NCI-H2107 treated with DMSO at 0.1 percent for 48 hours (cell line): ENCODE measurements around the gene GPT2.

Experiments
- DNase-seq: peaks from one replicate; lab custom pipeline; 2025; ENCODE audit not compliant: unreplicated experiment; lab: John Stamatoyannopoulos, UW

The GPT2 gene, protein sequence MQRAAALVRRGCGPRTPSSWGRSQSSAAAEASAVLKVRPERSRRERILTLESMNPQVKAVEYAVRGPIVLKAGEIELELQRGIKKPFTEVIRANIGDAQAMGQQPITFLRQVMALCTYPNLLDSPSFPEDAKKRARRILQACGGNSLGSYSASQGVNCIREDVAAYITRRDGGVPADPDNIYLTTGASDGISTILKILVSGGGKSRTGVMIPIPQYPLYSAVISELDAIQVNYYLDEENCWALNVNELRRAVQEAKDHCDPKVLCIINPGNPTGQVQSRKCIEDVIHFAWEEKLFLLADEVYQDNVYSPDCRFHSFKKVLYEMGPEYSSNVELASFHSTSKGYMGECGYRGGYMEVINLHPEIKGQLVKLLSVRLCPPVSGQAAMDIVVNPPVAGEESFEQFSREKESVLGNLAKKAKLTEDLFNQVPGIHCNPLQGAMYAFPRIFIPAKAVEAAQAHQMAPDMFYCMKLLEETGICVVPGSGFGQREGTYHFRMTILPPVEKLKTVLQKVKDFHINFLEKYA

GRCh38 chr16:46883690-46884512, at the start of gene GPT2:
Gene GPT2 (plus strand): TSS chr16:46884362. CDS start chr16:46884716, 354 bp downstream.
- peak; percentile 71 for DNase-seq

- no peak for DNase-seq
Observed at GRCh38 chr16:46836534-46837530, 47.3 kb upstream of the GPT2 start.

GRCh38 chr16:46839986-46840443, 44.1 kb upstream of the GPT2 start:
- DNase-seq: peak; percentile 25

- DNase-seq: no peak
Observed at GRCh38 chr16:46842192-46842895, 41.8 kb upstream of the GPT2 start.

DNA sequence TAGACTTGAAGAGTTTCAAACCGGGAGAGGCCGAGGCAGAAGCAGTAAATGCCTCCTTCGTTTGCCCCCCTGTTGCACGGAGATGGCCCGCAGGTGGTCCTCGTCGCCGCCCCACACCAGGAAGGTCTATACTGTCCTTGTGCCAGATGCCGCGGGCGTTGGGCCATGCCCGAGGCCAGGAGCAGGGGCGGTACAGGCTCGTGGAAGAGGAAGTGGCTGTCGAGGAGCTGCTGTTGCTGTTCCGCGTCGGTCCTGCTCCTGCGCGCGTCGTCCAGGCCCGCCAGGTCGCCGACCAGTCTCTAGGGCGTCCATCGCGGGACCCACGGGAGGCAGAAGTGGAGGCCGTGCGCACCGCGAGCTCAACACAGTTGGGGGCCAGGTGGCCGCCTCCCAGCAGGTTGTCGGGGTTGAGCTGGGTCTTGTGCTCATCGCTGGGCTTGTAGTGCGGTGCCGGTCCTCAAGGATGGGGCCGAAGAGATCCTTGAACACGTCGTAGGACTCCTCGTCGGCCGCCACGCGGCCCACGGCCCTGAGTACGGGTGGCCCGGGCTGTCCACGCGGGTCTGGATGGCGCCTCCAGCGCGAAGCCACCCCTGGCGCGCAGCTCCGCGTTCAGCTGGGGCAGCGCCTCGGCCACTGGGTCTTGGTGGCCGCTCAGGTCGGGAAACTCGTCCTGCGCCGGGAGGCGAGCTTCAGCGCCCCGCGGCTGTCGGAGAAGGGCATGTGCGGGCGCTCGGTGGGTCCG, 40.1 kb upstream of the GPT2 start:
- DNase-seq: no peak

- DNase-seq: no peak
Observed at GRCh38 chr16:46844771-46845170, 39.4 kb upstream of the GPT2 start.

GRCh38 chr16:46845952-46846351, 38.2 kb upstream of the GPT2 start:
- no peak for DNase-seq

GRCh38 chr16:46848768-46849764, 35.1 kb upstream of the GPT2 start:
- no peak for DNase-seq

- DNase-seq: no peak
Observed at GRCh38 chr16:46850619-46851555, 33.3 kb upstream of the GPT2 start.

DNA sequence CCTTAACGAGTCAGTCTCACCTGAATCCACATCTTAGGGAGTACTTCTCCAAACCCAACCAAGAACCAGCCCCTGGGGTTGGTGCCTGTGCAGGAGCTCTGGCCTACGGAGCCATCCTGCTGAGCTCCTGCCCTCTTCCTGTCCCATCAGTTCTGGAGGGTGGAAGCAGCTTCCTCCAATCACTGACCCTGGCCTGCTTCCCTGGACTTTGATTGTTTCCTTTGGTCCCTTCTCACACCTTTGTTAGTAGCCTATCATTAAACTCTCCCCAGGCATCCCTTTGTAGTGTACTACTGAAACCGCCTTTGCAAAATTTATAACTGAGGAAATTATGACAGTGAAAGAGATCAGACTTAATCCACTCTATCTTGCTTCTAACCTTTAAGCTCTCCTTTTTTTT, 32.0 kb upstream of the GPT2 start:
- DNase-seq: no peak

- peak; percentile 44 for DNase-seq
Observed at GRCh38 chr16:46853713-46854443, 30.3 kb upstream of the GPT2 start.

- no peak for DNase-seq
Observed at GRCh38 chr16:46854846-46855245, 29.3 kb upstream of the GPT2 start.

DNA sequence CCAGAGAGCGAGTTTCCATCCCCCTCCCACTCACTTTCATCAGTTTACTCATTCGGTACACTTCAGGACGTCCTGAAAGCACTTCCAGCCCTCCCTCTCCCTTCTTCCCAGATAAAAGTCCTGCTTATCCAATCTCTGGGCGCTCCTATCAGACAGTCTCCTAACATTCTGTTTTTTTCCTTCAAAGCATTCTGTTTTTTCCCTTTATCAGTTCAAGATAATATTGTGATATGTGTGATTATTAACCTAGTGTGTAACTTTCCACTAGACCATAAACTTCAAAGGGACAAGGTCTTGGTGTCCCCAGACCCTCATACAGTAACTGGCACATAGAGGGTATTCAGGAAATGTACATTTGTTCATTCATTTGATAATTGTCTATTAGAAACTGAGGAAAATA, 28.8 kb upstream of the GPT2 start:
- no peak for DNase-seq

GRCh38 chr16:46857368-46857945, 26.7 kb upstream of the GPT2 start:
- peak; percentile 80 for DNase-seq

DNA sequence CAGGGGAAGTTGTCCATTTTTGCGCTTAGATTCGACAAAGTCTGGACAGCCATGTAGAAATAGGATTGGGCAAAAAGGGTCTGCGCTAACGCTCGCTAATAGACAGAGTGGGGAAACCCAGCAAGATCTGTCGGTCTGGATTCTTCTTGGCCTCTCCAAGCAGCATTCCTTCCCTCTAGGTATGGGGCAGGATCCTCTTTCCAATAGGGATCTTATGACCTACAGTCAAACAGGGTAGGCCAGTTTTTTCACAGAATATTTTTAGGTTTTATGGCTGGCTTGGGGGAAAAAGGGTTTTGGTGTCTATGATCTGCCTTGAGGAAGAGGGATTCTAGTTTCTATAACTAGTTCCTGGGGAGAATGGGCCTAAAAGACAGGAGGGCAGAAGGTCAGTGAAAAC, 26.0 kb upstream of the GPT2 start:
- no peak for DNase-seq

- no peak for DNase-seq
Observed at GRCh38 chr16:46859719-46860152, 24.4 kb upstream of the GPT2 start.
